ENCODE measurements around the gene DUOXA1.
"Not testable (repeated sequence)": the region's sequence is repeated elsewhere in the genome, so short reads cannot be mapped to it uniquely, and the experiment has no call there.

DUOXA1 gene

GRCh38 chr15:45112591-45113379 is 16.9 kb downstream of the DUOXA1 start:
- peak; percentile 9 for DNase-seq (ENCODE audit: low spot score)

GRCh38 chr15:45112143-45112590 is 17.5 kb downstream of the DUOXA1 start:
- DNase-seq (ENCODE audit: low spot score), result no peak

GRCh38 chr15:45111390-45112142 is 18.1 kb downstream of the DUOXA1 start:
- no peak for DNase-seq (ENCODE audit: low spot score)

GRCh38 chr15:45110256-45110820 is 19.3 kb downstream of the DUOXA1 start:
- no peak for DNase-seq (ENCODE audit: low spot score)

- no peak for DNase-seq (ENCODE audit: low spot score)
Measured at GRCh38 chr15:45107941-45108630, 21.6 kb downstream of the DUOXA1 start.

GRCh38 chr15:45106002-45106790 is 23.5 kb downstream of the DUOXA1 start:
- no peak for DNase-seq (ENCODE audit: low spot score)

GRCh38 chr15:45105586-45105985 is 24.1 kb downstream of the DUOXA1 start:
- no peak for DNase-seq (ENCODE audit: low spot score)

GRCh38 chr15:45104170-45104569 is 25.5 kb downstream of the DUOXA1 start:
- DNase-seq (ENCODE audit: low spot score), result not testable (repeated sequence)

- DNase-seq (ENCODE audit: low spot score), result no peak
Measured at GRCh38 chr15:45102226-45102625, 27.5 kb downstream of the DUOXA1 start.

- no peak for DNase-seq (ENCODE audit: low spot score)
Measured at GRCh38 chr15:45101749-45102148, 27.9 kb downstream of the DUOXA1 start.

- no peak for DNase-seq (ENCODE audit: low spot score)
Measured at GRCh38 chr15:45100884-45101625, 28.6 kb downstream of the DUOXA1 start.

GRCh38 chr15:45099549-45100165 is 30.0 kb downstream of the DUOXA1 start:
- no peak for DNase-seq (ENCODE audit: low spot score)

GRCh38 chr15:45097466-45097865 is 32.2 kb downstream of the DUOXA1 start:
- no peak for DNase-seq (ENCODE audit: low spot score)

- no peak for DNase-seq (ENCODE audit: low spot score)
Measured at GRCh38 chr15:45095661-45096060, 34.0 kb downstream of the DUOXA1 start.

GRCh38 chr15:45094358-45094730 is 35.3 kb downstream of the DUOXA1 start:
- DNase-seq (ENCODE audit: low spot score), result no peak

GRCh38 chr15:45093622-45094357 is 35.9 kb downstream of the DUOXA1 start:
- DNase-seq (ENCODE audit: low spot score), result no peak

GRCh38 chr15:45093013-45093412 is 36.7 kb downstream of the DUOXA1 start:
- no peak for DNase-seq (ENCODE audit: low spot score)

GRCh38 chr15:45091576-45091975 is 38.1 kb downstream of the DUOXA1 start:
- no peak for DNase-seq (ENCODE audit: low spot score)

- DNase-seq (ENCODE audit: low spot score), result no peak
Measured at GRCh38 chr15:45091161-45091560, 38.5 kb downstream of the DUOXA1 start.
